SK-N-SH (cell line): ENCODE data around the gene CCL2. TPM values are rescaled to one million over a fixed set of nuclear protein-coding genes. Genes with fewer than 3 reads are reported as not detected.
A peak's percentile ranks its signal among the peaks of the same experiment; 100 is the strongest.

Experiments used
- CTCF ChIA-PET: fragments of 300-600, 350-600 bp; formaldehyde crosslinking; extraction: SDS; loops from one replicate; lab custom pipeline; 2021; lab: Yijun Ruan, JAX
- POLR2A ChIA-PET: fragments of 350-600 bp; sonication (Branson Sonifier 250); formaldehyde crosslinking; extraction: SDS; loops from one replicate; lab custom pipeline; 2020; ENCODE audit warnings: antibody characterized with exemption, inconsistent platforms; lab: Yijun Ruan, JAX
- DNase-seq: peaks from one replicate; pipeline ENCODE4 v3.0.0; 2012
- H2AFZ ChIP-seq: fragments of 200-600 bp; sonication (generic); 2 replicates; pipeline ENCODE4 v1.8.1; 2016; ENCODE audit warnings: antibody characterized with exemption, mild to moderate bottlenecking, low read depth
- H3F3A ChIP-seq: fragments of 200-600 bp; sonication (generic); replicated peaks from 2 replicates; pipeline ENCODE3; 2016; ENCODE audit warnings: antibody characterized with exemption, mild to moderate bottlenecking; ENCODE audit not compliant: insufficient read depth
- H3K27ac ChIP-seq, 2 experiments: fragments of 200-500 bp in 1 of 2; fragments of 200-600 bp in 1 of 2; sonication (Bioruptor generic) in 1 of 2; sonication (generic), shearing (Covaris generic) in 1 of 2; 2 replicates each; pipeline versions ENCODE4 v1.5.1 to v1.6.1; 2014 to 2016; ENCODE audit warnings: low read depth in 2 of 2, inconsistent platforms in 1 of 2, low read length in 1 of 2, mild to moderate bottlenecking in 1 of 2, mixed read lengths in 1 of 2
- H3K27me3 ChIP-seq: fragments of 200-600 bp; sonication (generic), shearing (Covaris generic); 2 replicates; pipeline ENCODE4 v1.6.1; 2016; ENCODE audit warnings: mixed run types; ENCODE audit not compliant: insufficient read depth
- H3K36me3 ChIP-seq, 2 experiments: fragments of 200-500 bp in 1 of 2; fragments of 200-600 bp in 1 of 2; sonication (Bioruptor generic) in 1 of 2; sonication (generic) in 1 of 2; replicated peaks in 1 of 2; 2 replicates each; pipeline versions ENCODE3 to v1.5.1; 2014 to 2016; ENCODE audit warnings: low read length in 1 of 2, mild to moderate bottlenecking in 1 of 2; ENCODE audit not compliant: insufficient read depth in 2 of 2, control insufficient read depth in 1 of 2
- H3K4me1 ChIP-seq, 2 experiments: fragments of 200-500 bp in 1 of 2; fragments of 200-600 bp in 1 of 2; sonication (Bioruptor generic) in 1 of 2; sonication (generic), shearing (Covaris generic) in 1 of 2; 2 replicates each; pipeline versions ENCODE4 v1.5.1 to v1.6.1; 2014 to 2016; ENCODE audit warnings: low read depth in 1 of 2, low read length in 1 of 2, mixed run types in 1 of 2; ENCODE audit not compliant: insufficient read depth in 2 of 2, control insufficient read depth in 1 of 2
- H3K4me2 ChIP-seq: fragments of 200-600 bp; sonication (generic), shearing (Covaris generic); 2 replicates; pipeline ENCODE4 v1.6.1; 2017; ENCODE audit warnings: mixed run types
- H3K4me3 ChIP-seq, 2 experiments: fragments of 200-500 bp in 1 of 2; fragments of 200-600 bp in 1 of 2; sonication (Bioruptor generic) in 1 of 2; sonication (generic), shearing (Covaris generic) in 1 of 2; 2 replicates each; pipeline versions ENCODE4 v1.5.1 to v1.8.1; 2014 to 2016; ENCODE audit warnings: low read depth in 2 of 2, inconsistent platforms in 1 of 2, low read length in 1 of 2, mild to moderate bottlenecking in 1 of 2, mixed read lengths in 1 of 2, moderate library complexity in 1 of 2
- H3K79me2 ChIP-seq: fragments of 200-600 bp; sonication (generic); 2 replicates; pipeline ENCODE4 v1.8.1; 2017; ENCODE audit warnings: mild to moderate bottlenecking; ENCODE audit not compliant: insufficient read depth
- H3K9ac ChIP-seq: fragments of 200-600 bp; sonication (generic); 2 replicates; pipeline ENCODE4 v1.6.1; 2017; ENCODE audit warnings: mixed run types
- H3K9me2 ChIP-seq: fragments of 200-600 bp; sonication (generic); 2 replicates; pipeline ENCODE4 v1.6.1; 2017; ENCODE audit warnings: mixed run types
- H3K9me3 ChIP-seq: fragments of 200-600 bp; sonication (generic); 2 replicates; pipeline ENCODE4 v1.6.1; 2017; ENCODE audit warnings: mixed run types, mild to moderate bottlenecking, moderate library complexity
- H4K20me1 ChIP-seq: fragments of 200-600 bp; sonication (generic); 2 replicates; pipeline ENCODE4 v1.6.1; 2017; ENCODE audit warnings: mild to moderate bottlenecking, mixed run types; ENCODE audit not compliant: insufficient read depth
- CHD2 ChIP-seq: fragments of 150-350 bp; IDR thresholded peaks from 2 replicates; pipeline ENCODE4 v1.6.1; 2018; ENCODE audit warnings: low read length; ENCODE audit not compliant: partially characterized antibody
- FOSL2 ChIP-seq: IDR thresholded peaks from 2 replicates; pipeline ENCODE4 v1.4.0; 2012; ENCODE audit warnings: low read depth, mild to moderate bottlenecking, moderate library complexity, borderline replicate concordance
- GABPA ChIP-seq: IDR thresholded peaks from 2 replicates; pipeline ENCODE4 v1.4.0; 2012; ENCODE audit warnings: low read depth, mild to moderate bottlenecking
- MXI1 ChIP-seq: IDR thresholded peaks from 2 replicates; pipeline ENCODE4 v1.6.1; 2012; ENCODE audit warnings: mild to moderate bottlenecking, low read depth, low read length, improper control_type of control experiment
- RAD21 ChIP-seq: IDR thresholded peaks from 2 replicates; pipeline ENCODE4 v1.6.1; 2012; ENCODE audit warnings: mild to moderate bottlenecking, low read length
- RXRA ChIP-seq: IDR thresholded peaks from 2 replicates; pipeline ENCODE4 v1.4.0; 2012; ENCODE audit warnings: low read depth, mild to moderate bottlenecking, borderline replicate concordance
- SIN3A ChIP-seq: IDR thresholded peaks from 2 replicates; pipeline ENCODE4 v1.6.1; 2012; ENCODE audit warnings: low read depth, mild to moderate bottlenecking, low read length, moderate library complexity, borderline replicate concordance
- WGBS: methylation state at CpG from one replicate; pipeline ENCODE4 v1.1.6; 2017; ENCODE audit warnings: low lambda C conversion rate; 5-methylcytosine and 5-hydroxymethylcytosine counted together
- polyA plus RNA-seq, 3 experiments: library from polyadenylated mRNA; depleted of rRNA; stranded (reverse); fragments of >200 nt; gene quantifications; 2 replicates each; pipeline ENCODE4 v1.2.3, GENCODE V29; 2012
- TF ChIP-seq, protein P1 (sequence below): IDR thresholded peaks from 2 replicates; pipeline ENCODE4 v1.6.1; 2012; ENCODE audit warnings: mild to moderate bottlenecking, low read depth, low read length, moderate library complexity
- TF ChIP-seq, protein P2 (sequence below): fragments of 150-350 bp; IDR thresholded peaks from 2 replicates; pipeline ENCODE4 v1.6.1; 2017; ENCODE audit warnings: antibody characterized with exemption, low read length, low read depth, borderline replicate concordance
- TF ChIP-seq, protein P3 (sequence below): fragments of 200-600 bp; sonication (generic); IDR thresholded peaks from 2 replicates; pipeline ENCODE4 v1.6.1; 2017; ENCODE audit warnings: antibody characterized with exemption, mild to moderate bottlenecking, moderate library complexity

Gene CCL2
- polyA plus RNA-seq, 1 of the 3 experiments (the other 2 are of a cell fraction), result 210 TPM

DNA sequence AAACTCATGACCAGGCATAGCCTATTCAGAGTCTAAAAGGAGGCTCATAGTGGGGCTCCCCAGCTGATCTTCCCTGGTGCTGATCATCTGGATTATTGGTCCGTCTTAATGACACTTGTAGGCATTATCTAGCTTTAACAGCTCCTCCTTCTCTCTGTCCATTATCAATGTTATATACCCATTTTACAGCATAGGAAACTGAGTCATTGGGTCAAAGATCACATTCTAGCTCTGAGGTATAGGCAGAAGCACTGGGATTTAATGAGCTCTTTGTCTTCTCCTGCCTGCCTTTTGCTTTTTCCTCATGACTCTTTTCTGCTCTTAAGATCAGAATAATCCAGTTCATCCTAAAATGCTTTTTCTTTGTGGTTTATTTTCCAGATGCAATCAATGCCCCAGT is 756 bp downstream of the CCL2 start:
- CTCF ChIA-PET, result interaction anchor here (1.0 to 2.1 kb wide), 2 partner anchors 55 to 106 kb away, joined by 5 to 10 read pairs; no protein-coding TSS in a partner anchor
- Histone ChIP-seq H3K4me1 (peaks cover 29 to 35% of the 10 kb centered on the region in 2 experiments), H4K20me1 (no peaks in the 10 kb centered on the region), H3K4me3 (peak overlapping the region; percentile 53 to 67; a peak in 3 of 4 replicates), H3K36me3 (peaks cover 0 to 6% of the 10 kb centered on the region in 2 experiments), H3K9me3 (no peaks in the 10 kb centered on the region), H3K9me2 (no peaks in the 10 kb centered on the region), H3F3A (peaks cover 50% of the 10 kb centered on the region), H3K27ac (peak overlapping the region; percentile 68 to 98), H3K27me3 (no peaks in the 10 kb centered on the region), H3K9ac (peak overlapping the region; percentile 81), H3K4me2 (peak overlapping the region; percentile 89), H2AFZ (no peak overlapping the region), H3K79me2 (peaks cover 8% of the 10 kb centered on the region; the same call in 1 of the 2 replicates)
- 36% methylated on average over 1 of the region's 1 CpG for WGBS
- no peak for TF ChIP-seq CHD2
- TF ChIP-seq FOSL2, result no peak
- no peak for TF ChIP-seq MXI1
- TF ChIP-seq SIN3A, result no peak
- TF ChIP-seq, protein P1, sequence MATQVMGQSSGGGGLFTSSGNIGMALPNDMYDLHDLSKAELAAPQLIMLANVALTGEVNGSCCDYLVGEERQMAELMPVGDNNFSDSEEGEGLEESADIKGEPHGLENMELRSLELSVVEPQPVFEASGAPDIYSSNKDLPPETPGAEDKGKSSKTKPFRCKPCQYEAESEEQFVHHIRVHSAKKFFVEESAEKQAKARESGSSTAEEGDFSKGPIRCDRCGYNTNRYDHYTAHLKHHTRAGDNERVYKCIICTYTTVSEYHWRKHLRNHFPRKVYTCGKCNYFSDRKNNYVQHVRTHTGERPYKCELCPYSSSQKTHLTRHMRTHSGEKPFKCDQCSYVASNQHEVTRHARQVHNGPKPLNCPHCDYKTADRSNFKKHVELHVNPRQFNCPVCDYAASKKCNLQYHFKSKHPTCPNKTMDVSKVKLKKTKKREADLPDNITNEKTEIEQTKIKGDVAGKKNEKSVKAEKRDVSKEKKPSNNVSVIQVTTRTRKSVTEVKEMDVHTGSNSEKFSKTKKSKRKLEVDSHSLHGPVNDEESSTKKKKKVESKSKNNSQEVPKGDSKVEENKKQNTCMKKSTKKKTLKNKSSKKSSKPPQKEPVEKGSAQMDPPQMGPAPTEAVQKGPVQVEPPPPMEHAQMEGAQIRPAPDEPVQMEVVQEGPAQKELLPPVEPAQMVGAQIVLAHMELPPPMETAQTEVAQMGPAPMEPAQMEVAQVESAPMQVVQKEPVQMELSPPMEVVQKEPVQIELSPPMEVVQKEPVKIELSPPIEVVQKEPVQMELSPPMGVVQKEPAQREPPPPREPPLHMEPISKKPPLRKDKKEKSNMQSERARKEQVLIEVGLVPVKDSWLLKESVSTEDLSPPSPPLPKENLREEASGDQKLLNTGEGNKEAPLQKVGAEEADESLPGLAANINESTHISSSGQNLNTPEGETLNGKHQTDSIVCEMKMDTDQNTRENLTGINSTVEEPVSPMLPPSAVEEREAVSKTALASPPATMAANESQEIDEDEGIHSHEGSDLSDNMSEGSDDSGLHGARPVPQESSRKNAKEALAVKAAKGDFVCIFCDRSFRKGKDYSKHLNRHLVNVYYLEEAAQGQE, result no peak
- TF ChIP-seq, protein P2, sequence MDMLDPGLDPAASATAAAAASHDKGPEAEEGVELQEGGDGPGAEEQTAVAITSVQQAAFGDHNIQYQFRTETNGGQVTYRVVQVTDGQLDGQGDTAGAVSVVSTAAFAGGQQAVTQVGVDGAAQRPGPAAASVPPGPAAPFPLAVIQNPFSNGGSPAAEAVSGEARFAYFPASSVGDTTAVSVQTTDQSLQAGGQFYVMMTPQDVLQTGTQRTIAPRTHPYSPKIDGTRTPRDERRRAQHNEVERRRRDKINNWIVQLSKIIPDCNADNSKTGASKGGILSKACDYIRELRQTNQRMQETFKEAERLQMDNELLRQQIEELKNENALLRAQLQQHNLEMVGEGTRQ, result no peak
- TF ChIP-seq GABPA, result no peak
- TF ChIP-seq, protein P3, sequence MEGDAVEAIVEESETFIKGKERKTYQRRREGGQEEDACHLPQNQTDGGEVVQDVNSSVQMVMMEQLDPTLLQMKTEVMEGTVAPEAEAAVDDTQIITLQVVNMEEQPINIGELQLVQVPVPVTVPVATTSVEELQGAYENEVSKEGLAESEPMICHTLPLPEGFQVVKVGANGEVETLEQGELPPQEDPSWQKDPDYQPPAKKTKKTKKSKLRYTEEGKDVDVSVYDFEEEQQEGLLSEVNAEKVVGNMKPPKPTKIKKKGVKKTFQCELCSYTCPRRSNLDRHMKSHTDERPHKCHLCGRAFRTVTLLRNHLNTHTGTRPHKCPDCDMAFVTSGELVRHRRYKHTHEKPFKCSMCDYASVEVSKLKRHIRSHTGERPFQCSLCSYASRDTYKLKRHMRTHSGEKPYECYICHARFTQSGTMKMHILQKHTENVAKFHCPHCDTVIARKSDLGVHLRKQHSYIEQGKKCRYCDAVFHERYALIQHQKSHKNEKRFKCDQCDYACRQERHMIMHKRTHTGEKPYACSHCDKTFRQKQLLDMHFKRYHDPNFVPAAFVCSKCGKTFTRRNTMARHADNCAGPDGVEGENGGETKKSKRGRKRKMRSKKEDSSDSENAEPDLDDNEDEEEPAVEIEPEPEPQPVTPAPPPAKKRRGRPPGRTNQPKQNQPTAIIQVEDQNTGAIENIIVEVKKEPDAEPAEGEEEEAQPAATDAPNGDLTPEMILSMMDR, result no peak
- no peak for TF ChIP-seq RAD21
- no peak for TF ChIP-seq RXRA
- no peak for DNase-seq
- POLR2A ChIA-PET, result no interaction called here
